Measurements from ENCODE around the gene PPP1R27. TPM values are rescaled to one million over a fixed set of nuclear protein-coding genes. Genes with fewer than 3 reads are reported as not detected.

PPP1R27 gene
- polyA plus RNA-seq, 6 donors from 2014 or later, result 0.18 to 0.64 TPM; not detected in 4

GRCh38 chr17:81831957-81832607 is 2.8 kb downstream of the PPP1R27 start:
- Mint-ChIP-seq H3K4me1 (peaks cover 21 to 30% (median 29%) of the 10 kb centered on the region in 3 donors), H3K27ac (peak overlapping the region; percentile 76 to 98 (median 94)), H3K36me3 (no peaks in the 10 kb centered on the region), H3K4me3 (peak overlapping the region; percentile 85 to 97 (median 93)), H3K9me3 (no peaks in the 10 kb centered on the region), H3K27me3 (no peaks in the 10 kb centered on the region)
- ATAC-seq (ENCODE audit: low read depth in 2 of 2) (peak; percentile 42 to 49), DNase-seq (peak; percentile 36)

- DNase-seq (no peak), ATAC-seq (ENCODE audit: low read depth in 2 of 2) (no peak)
- H3K27ac Mint-ChIP-seq, result peak overlapping the region; percentile 76 to 98 (median 94)
- peak overlapping the region; percentile 85 to 97 (median 93) for H3K4me3 Mint-ChIP-seq
- no peaks in the 10 kb centered on the region for H3K27me3 Mint-ChIP-seq
- no peaks in the 10 kb centered on the region for H3K36me3 Mint-ChIP-seq
- H3K4me1 Mint-ChIP-seq, result peaks cover 21 to 30% (median 29%) of the 10 kb centered on the region in 3 donors
- no peaks in the 10 kb centered on the region for H3K9me3 Mint-ChIP-seq
Measured at GRCh38 chr17:81831563-81831956, 3.3 kb downstream of the PPP1R27 start.

- no peak overlapping the region for H3K27ac Mint-ChIP-seq
- no peaks in the 10 kb centered on the region for H3K36me3 Mint-ChIP-seq
- H3K9me3 Mint-ChIP-seq, result no peaks in the 10 kb centered on the region
- H3K27me3 Mint-ChIP-seq, result no peaks in the 10 kb centered on the region
- DNase-seq (no peak), ATAC-seq (ENCODE audit: low read depth in 2 of 2) (no peak)
- H3K4me1 Mint-ChIP-seq, result peaks cover 22 to 35% (median 35%) of the 10 kb centered on the region in 3 donors
- H3K4me3 Mint-ChIP-seq, result peak overlapping the region in 2 of 8 donors; percentile 32 to 55
Measured at GRCh38 chr17:81829858-81830257, 5.0 kb downstream of the PPP1R27 start.

- H3K36me3 Mint-ChIP-seq, result no peaks in the 10 kb centered on the region
- H3K9me3 Mint-ChIP-seq, result no peaks in the 10 kb centered on the region
- DNase-seq (no peak), ATAC-seq (ENCODE audit: low read depth in 2 of 2) (no peak)
- H3K4me1 Mint-ChIP-seq, result peaks cover 20 to 35% (median 30%) of the 10 kb centered on the region in 3 donors
- H3K4me3 Mint-ChIP-seq, result no peak overlapping the region
- H3K27me3 Mint-ChIP-seq, result no peaks in the 10 kb centered on the region
- H3K27ac Mint-ChIP-seq, result peak overlapping the region in 1 of 6 donors; percentile 72
Measured at GRCh38 chr17:81828656-81829055, 6.2 kb downstream of the PPP1R27 start.

- DNase-seq (no peak), ATAC-seq (ENCODE audit: low read depth in 2 of 2) (no peak)
- Mint-ChIP-seq H3K27ac (peak overlapping the region in 2 of 6 donors; percentile 39 to 81), H3K9me3 (no peaks in the 10 kb centered on the region), H3K4me1 (peaks cover 8 to 23% (median 13%) of the 10 kb centered on the region in 3 donors), H3K36me3 (no peaks in the 10 kb centered on the region), H3K4me3 (no peak overlapping the region), H3K27me3 (no peaks in the 10 kb centered on the region)
Measured at GRCh38 chr17:81825841-81826466, 8.9 kb downstream of the PPP1R27 start.

- Mint-ChIP-seq H3K9me3 (no peaks in the 10 kb centered on the region), H3K36me3 (no peaks in the 10 kb centered on the region), H3K4me1 (peaks cover 8 to 17% (median 11%) of the 10 kb centered on the region in 3 donors), H3K27me3 (no peaks in the 10 kb centered on the region), H3K27ac (no peak overlapping the region), H3K4me3 (no peak overlapping the region)
- no peak for ATAC-seq (ENCODE audit: low read depth in 2 of 2)
- no peak for DNase-seq
Measured at GRCh38 chr17:81824595-81824994, 10.3 kb downstream of the PPP1R27 start.

GRCh38 chr17:81823820-81824550 is 10.9 kb downstream of the PPP1R27 start:
- Mint-ChIP-seq H3K27ac (peak overlapping the region in 2 of 6 donors; percentile 52 to 81), H3K4me1 (peaks cover 8 to 13% (median 9%) of the 10 kb centered on the region in 3 donors), H3K4me3 (no peak overlapping the region), H3K27me3 (no peaks in the 10 kb centered on the region), H3K9me3 (no peaks in the 10 kb centered on the region), H3K36me3 (no peaks in the 10 kb centered on the region)
- no peak for ATAC-seq (ENCODE audit: low read depth in 2 of 2)
- no peak for DNase-seq

GRCh38 chr17:81822996-81823819 is 11.6 kb downstream of the PPP1R27 start:
- ATAC-seq (ENCODE audit: low read depth in 2 of 2) (no peak), DNase-seq (no peak)
- Mint-ChIP-seq H3K9me3 (no peaks in the 10 kb centered on the region), H3K36me3 (no peaks in the 10 kb centered on the region), H3K27ac (peak overlapping the region in 3 of 6 donors; percentile 52 to 81 (median 75)), H3K4me3 (peak overlapping the region in 1 of 8 donors; percentile 5), H3K4me1 (peaks cover 5 to 7% (median 6%) of the 10 kb centered on the region in 3 donors), H3K27me3 (no peaks in the 10 kb centered on the region)

- Mint-ChIP-seq H3K9me3 (no peaks in the 10 kb centered on the region), H3K27me3 (peaks cover 0 to 7% (median 6%) of the 10 kb centered on the region in 3 donors), H3K4me1 (peaks cover 5 to 7% (median 5%) of the 10 kb centered on the region in 3 donors), H3K4me3 (peak overlapping the region in 1 of 8 donors; percentile 45), H3K27ac (no peak overlapping the region), H3K36me3 (no peaks in the 10 kb centered on the region)
- ATAC-seq (ENCODE audit: low read depth in 2 of 2), result no peak
- no peak for DNase-seq
Measured at GRCh38 chr17:81822312-81822637, 12.6 kb downstream of the PPP1R27 start.

GRCh38 chr17:81821603-81822311 is 13.1 kb downstream of the PPP1R27 start:
- no peaks in the 10 kb centered on the region for H3K36me3 Mint-ChIP-seq
- peaks cover 5 to 7% (median 5%) of the 10 kb centered on the region in 3 donors for H3K4me1 Mint-ChIP-seq
- peak overlapping the region in 1 of 8 donors; percentile 45 for H3K4me3 Mint-ChIP-seq
- ATAC-seq (ENCODE audit: low read depth in 2 of 2) (no peak), DNase-seq (no peak)
- no peaks in the 10 kb centered on the region for H3K9me3 Mint-ChIP-seq
- no peak overlapping the region for H3K27ac Mint-ChIP-seq
- peaks cover 0 to 12% (median 8%) of the 10 kb centered on the region in 3 donors for H3K27me3 Mint-ChIP-seq

- H3K9me3 Mint-ChIP-seq, result no peaks in the 10 kb centered on the region
- no peak for ATAC-seq (ENCODE audit: low read depth in 2 of 2)
Measured at GRCh38 chr17:81821147-81821546, 13.7 kb downstream of the PPP1R27 start.

GRCh38 chr17:81819708-81820107 is 15.1 kb downstream of the PPP1R27 start:
- no peak overlapping the region for H3K27ac Mint-ChIP-seq
- no peak for ATAC-seq (ENCODE audit: low read depth in 2 of 2)
- H3K27me3 Mint-ChIP-seq, result peaks cover 4 to 22% (median 18%) of the 10 kb centered on the region in 3 donors
- no peak for DNase-seq
- H3K36me3 Mint-ChIP-seq, result no peaks in the 10 kb centered on the region
- no peaks in the 10 kb centered on the region for H3K9me3 Mint-ChIP-seq
- no peak overlapping the region for H3K4me3 Mint-ChIP-seq
- H3K4me1 Mint-ChIP-seq, result no peaks in the 10 kb centered on the region

More at GRCh38 chr17:81821147-81821546, 13.7 kb downstream of the PPP1R27 start:
- no peak for DNase-seq
- Mint-ChIP-seq H3K4me1 (peaks cover 3 to 4% (median 3%) of the 10 kb centered on the region in 3 donors), H3K4me3 (no peak overlapping the region), H3K27me3 (peaks cover 2 to 19% (median 15%) of the 10 kb centered on the region in 3 donors), H3K36me3 (no peaks in the 10 kb centered on the region), H3K27ac (no peak overlapping the region)
